GM13977 (cell line): ENCODE results near the gene IL19.
"Not testable (repeated sequence)": the region's sequence is repeated elsewhere in the genome, so short reads cannot be mapped to it uniquely, and the experiment has no call there.

ENCODE experiments used
- DNase-seq: peaks from one replicate; pipeline ENCODE4 v3.0.0; 2012; ENCODE audit warnings: low spot score
- in situ Hi-C: fragments of 300-500 bp; cut with MboI; formaldehyde crosslinking; loops from one replicate; pipeline ENCODE4 v1.12.0; 2022; ENCODE audit warnings: low sequenced_read_pairs, low pct_unique_long_range_greater_than_20kb, mixed read lengths, inconsistent platforms; ENCODE audit not compliant: unreplicated experiment
- TF ChIP-seq, protein P1 (sequence below): IDR thresholded peaks from 2 replicates; pipeline ENCODE4 v1.5.1; 2012; ENCODE audit warnings: mild to moderate bottlenecking, control low read depth; ENCODE audit not compliant: insufficient read depth; ENCODE audit errors: extremely low read depth, missing control alignments

IL19 gene

DNA sequence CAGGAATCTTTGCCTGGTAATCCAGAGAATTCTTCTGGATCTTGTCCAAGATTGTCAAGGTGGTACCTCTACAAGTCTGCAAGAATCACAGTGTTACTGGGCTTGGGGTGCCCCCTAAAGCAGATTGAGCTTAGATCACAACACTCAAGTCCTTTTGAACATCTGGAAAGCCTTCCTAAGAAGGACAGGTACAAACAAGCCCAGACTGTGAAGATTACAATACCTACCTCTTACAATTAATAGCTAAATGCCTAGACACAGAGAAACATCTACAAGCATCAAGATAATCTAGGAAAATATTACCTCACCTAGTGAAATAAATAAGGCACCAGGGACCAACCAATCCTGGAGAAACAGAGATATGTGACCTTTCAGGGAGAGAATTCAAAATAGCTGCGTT is 77.4 kb downstream of the IL19 start:
- in situ Hi-C loops: no loop called here
- TF ChIP-seq, protein P1, sequence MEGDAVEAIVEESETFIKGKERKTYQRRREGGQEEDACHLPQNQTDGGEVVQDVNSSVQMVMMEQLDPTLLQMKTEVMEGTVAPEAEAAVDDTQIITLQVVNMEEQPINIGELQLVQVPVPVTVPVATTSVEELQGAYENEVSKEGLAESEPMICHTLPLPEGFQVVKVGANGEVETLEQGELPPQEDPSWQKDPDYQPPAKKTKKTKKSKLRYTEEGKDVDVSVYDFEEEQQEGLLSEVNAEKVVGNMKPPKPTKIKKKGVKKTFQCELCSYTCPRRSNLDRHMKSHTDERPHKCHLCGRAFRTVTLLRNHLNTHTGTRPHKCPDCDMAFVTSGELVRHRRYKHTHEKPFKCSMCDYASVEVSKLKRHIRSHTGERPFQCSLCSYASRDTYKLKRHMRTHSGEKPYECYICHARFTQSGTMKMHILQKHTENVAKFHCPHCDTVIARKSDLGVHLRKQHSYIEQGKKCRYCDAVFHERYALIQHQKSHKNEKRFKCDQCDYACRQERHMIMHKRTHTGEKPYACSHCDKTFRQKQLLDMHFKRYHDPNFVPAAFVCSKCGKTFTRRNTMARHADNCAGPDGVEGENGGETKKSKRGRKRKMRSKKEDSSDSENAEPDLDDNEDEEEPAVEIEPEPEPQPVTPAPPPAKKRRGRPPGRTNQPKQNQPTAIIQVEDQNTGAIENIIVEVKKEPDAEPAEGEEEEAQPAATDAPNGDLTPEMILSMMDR: no peak
- no peak for DNase-seq

- TF ChIP-seq, protein P1: no peak
- in situ Hi-C loops: no loop called here
- DNase-seq: no peak
Measured at GRCh38 chr1:206850401-206850800, 79.8 kb downstream of the IL19 start.

GRCh38 chr1:206851341-206852010 is 80.9 kb downstream of the IL19 start:
- no peak for DNase-seq
- TF ChIP-seq, protein P1: no peak
- in situ Hi-C loops: no loop called here

GRCh38 chr1:206852662-206853061 is 82.1 kb downstream of the IL19 start:
- DNase-seq, in situ Hi-C loops: not testable (repeated sequence)

DNA sequence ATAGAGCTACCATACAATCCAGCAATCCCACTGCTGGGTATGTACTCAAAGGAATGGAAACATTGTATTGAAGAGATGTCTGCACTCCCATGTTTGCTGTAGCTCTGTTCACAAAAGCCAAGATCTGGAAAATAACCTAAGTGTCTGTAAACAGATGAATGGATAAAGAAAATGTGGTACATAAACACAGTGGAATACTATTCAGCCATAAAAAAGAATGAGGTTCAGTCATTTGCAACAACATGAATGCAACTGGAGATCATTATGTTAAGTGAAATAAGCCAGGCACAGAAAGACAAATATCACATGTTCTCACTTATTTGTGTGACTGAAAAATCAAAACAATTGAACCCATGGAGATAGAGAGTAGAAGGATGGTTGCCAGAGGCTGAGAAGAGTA is 83.1 kb downstream of the IL19 start:
- DNase-seq, in situ Hi-C loops: not testable (repeated sequence)

- TF ChIP-seq, protein P1: no peak
- in situ Hi-C loops: no loop called here
- DNase-seq: no peak
Measured at GRCh38 chr1:206854401-206855129, 84.0 kb downstream of the IL19 start.

DNA sequence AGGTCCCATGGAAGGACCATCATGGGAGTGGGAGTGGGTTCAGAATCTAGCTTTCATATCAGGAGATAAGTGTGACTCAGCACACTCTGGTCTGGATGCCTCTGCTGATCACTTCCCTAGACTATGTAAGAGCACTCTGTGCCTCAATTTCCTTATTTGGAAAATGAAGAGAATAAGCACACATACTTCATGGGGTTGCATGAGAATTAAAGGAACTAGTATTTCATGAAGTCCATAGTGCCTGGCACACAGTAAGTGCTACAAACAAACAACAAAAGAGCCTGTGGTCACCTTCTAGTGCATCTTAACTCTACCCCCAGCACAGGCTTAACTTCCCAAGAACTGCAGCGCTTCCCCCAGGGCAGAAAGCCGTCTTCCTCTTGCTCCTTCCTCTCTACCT is 85.3 kb downstream of the IL19 start:
- no peak for DNase-seq
- in situ Hi-C loops: no loop called here
- TF ChIP-seq, protein P1: no peak
